PC-3 (cell line): ENCODE results near the gene VPS8. TPM values are rescaled to one million over a fixed set of nuclear protein-coding genes. Genes with fewer than 3 reads are reported as not detected.

ENCODE experiments used
- ATAC-seq: fragments of 200-7000 bp; cut with Tn5 transposase; 2 replicates; pipeline ENCODE4 v1.9.1; 2020; ENCODE audit warnings: mild to moderate bottlenecking, moderate library complexity
- BruUV-seq: library from RNA; stranded (reverse); fragments of 400-500 nt; replicated peaks from 2 replicates; lab custom pipeline; 2021; lab: Mats Ljungman, UMichigan
- CTCF ChIA-PET: fragments of 300-600 bp; sonication (Branson Sonifier 250); formaldehyde crosslinking; loops from one replicate; lab custom pipeline; 2022; ENCODE audit warnings: antibody characterized with exemption; lab: Charles Lee
- POLR2A ChIA-PET: fragments of 300-600 bp; sonication (Branson Sonifier 250); formaldehyde crosslinking; loops from one replicate; lab custom pipeline; 2022; ENCODE audit warnings: antibody characterized with exemption; ENCODE audit not compliant: unreplicated experiment; lab: Charles Lee
- DNase-seq: peaks from one replicate; pipeline ENCODE4 v3.0.0-alpha.2; 2015
- H2AFZ ChIP-seq: fragments of 300-600 bp; sonication (generic); 2 replicates; pipeline ENCODE4 v1.6.0; 2016; ENCODE audit warnings: antibody characterized with exemption, low read length
- H3F3A ChIP-seq: fragments of 300-600 bp; sonication (generic); one replicate; pipeline ENCODE4 v1.6.0; 2017; ENCODE audit warnings: antibody characterized with exemption, low read length, control low read depth, mild to moderate bottlenecking; ENCODE audit not compliant: unreplicated experiment
- H3K27ac ChIP-seq: fragments of 300-600 bp; sonication (generic); 2 replicates; pipeline ENCODE4 v1.5.1; 2016; ENCODE audit warnings: mild to moderate bottlenecking, low read length
- H3K27me3 ChIP-seq: fragments of 300-600 bp; sonication (generic); 2 replicates; pipeline ENCODE4 v1.6.1; 2016; ENCODE audit warnings: low read length, mixed read lengths
- H3K36me3 ChIP-seq: fragments of 300-600 bp; sonication (generic); 2 replicates; pipeline ENCODE4 v1.6.1; 2016; ENCODE audit warnings: low read depth, mixed run types, low read length, mixed read lengths
- H3K4me1 ChIP-seq: fragments of 300-600 bp; sonication (generic); 2 replicates; pipeline ENCODE4 v1.5.1; 2016; ENCODE audit warnings: low read length; ENCODE audit not compliant: insufficient read depth
- H3K4me2 ChIP-seq: fragments of 300-600 bp; sonication (generic); 2 replicates; pipeline ENCODE4 v1.6.0; 2016; ENCODE audit warnings: low read length
- H3K4me3 ChIP-seq: fragments of 300-600 bp; sonication (generic); 2 replicates; pipeline ENCODE4 v1.5.1; 2016; ENCODE audit warnings: mild to moderate bottlenecking, low read length, mixed read lengths
- H3K79me2 ChIP-seq: fragments of 300-600 bp; sonication (generic); 2 replicates; pipeline ENCODE4 v1.6.1; 2017; ENCODE audit warnings: low read length, mixed read lengths
- H3K9ac ChIP-seq: fragments of 300-600 bp; sonication (generic); 2 replicates; pipeline ENCODE4 v1.6.0; 2016; ENCODE audit warnings: mild to moderate bottlenecking, low read length
- H3K9me2 ChIP-seq: fragments of 300-600 bp; sonication (generic); replicated peaks from 2 replicates; pipeline ENCODE4 v1.6.1; 2016; ENCODE audit warnings: mixed run types, low read length, mixed read lengths
- H3K9me3 ChIP-seq: fragments of 300-600 bp; sonication (generic); 2 replicates; pipeline ENCODE4 v1.6.1; 2016; ENCODE audit warnings: low read length, mixed read lengths
- H4K20me1 ChIP-seq: fragments of 300-600 bp; sonication (generic); 2 replicates; pipeline ENCODE4 v1.6.1; 2016; ENCODE audit warnings: low read length, mixed read lengths
- CTCF ChIP-seq: fragments of 300-600 bp; sonication (generic); conservative IDR thresholded peaks from 2 replicates; pipeline ENCODE4 v1.5.1; 2017; ENCODE audit warnings: antibody characterized with exemption, low read depth, mild to moderate bottlenecking, low read length
- EZH2 ChIP-seq: fragments of 300-600 bp; sonication (generic); IDR thresholded peaks from one replicate; pipeline ENCODE4 v1.6.1; 2017; ENCODE audit warnings: antibody characterized with exemption, mild to moderate bottlenecking, low read length; ENCODE audit not compliant: unreplicated experiment
- EZH2phosphoT487 ChIP-seq: fragments of 300-600 bp; sonication (generic); IDR thresholded peaks from 2 replicates; pipeline ENCODE4 v1.6.1; 2018; ENCODE audit warnings: mild to moderate bottlenecking, antibody characterized with exemption, low read length, borderline replicate concordance
- intact Hi-C: fragments of 100-400 bp; cut with micrococcal nuclease; formaldehyde crosslinking; loops from 2 replicates; pipeline ENCODE4 v1.9.0; 2023
- total RNA-seq: library from RNA; depleted of rRNA; stranded (reverse); fragments of >200 nt; gene quantifications from 2 replicates; pipeline ENCODE4 v1.2.3, GENCODE V29; 2014

Gene VPS8
- total RNA-seq, 1 experiment from 2014 or later, result 38.0 TPM

DNA sequence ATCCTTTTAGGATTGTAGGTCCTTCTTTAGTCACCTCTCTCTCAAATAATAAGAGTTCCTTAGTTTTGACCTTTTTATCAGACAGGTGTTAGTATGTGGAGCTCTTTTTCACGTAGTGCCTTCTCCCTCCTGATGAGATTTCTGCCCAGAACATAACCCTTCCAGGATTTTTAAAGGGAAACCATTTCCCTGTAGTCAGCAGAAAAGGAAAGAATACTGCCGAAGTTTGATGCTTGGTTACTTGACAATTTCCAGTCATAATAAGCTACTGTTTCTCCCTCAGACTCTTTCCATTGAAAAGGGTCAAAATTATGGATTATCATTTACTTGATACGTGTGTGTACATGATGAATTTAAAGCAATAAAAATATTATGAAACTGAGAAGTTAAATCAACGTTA, 73.1 kb downstream of the VPS8 start:
- Histone ChIP-seq H3K4me2 (no peak overlapping the region), H3K36me3 (no peaks in the 10 kb centered on the region), H3K9me3 (no peaks in the 10 kb centered on the region), H3K27ac (no peak overlapping the region), H3K9ac (no peak overlapping the region), H3K4me1 (no peaks in the 10 kb centered on the region), H3K27me3 (no peaks in the 10 kb centered on the region), H3K79me2 (no peaks in the 10 kb centered on the region), H3K4me3 (no peak overlapping the region), H4K20me1 (no peaks in the 10 kb centered on the region), H3F3A (no peaks in the 10 kb centered on the region), H3K9me2 (no peaks in the 10 kb centered on the region), H2AFZ (no peak overlapping the region)
- intact Hi-C loops, result no loop called here
- no peak for TF ChIP-seq EZH2phosphoT487
- TF ChIP-seq EZH2, result no peak
- TF ChIP-seq CTCF, result no peak
- no peak for ATAC-seq
- no peak for DNase-seq
- ChIA-PET CTCF (no interaction called here), POLR2A (no interaction called here)
- no TSS peak for BruUV-seq

DNA sequence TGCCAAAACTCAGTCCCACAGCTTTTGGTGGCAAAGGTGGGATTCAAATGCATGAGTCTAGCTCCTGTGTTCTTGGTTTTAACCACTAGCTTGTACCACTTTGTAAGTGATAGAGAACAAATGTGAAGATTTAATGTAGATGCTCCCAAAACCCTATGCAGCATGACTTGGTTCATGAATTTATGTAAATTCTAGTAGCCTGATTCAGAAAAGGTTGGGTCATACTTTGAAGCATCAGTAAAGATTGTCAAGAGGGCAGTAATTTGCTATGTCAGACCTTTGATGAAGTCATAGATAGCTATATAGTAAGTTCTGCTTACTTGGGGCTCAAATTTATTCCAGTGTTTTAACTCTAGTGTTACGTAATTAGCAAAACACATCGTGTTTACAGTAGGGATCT, 75.6 kb downstream of the VPS8 start:
- no peak overlapping the region for H3K4me2 ChIP-seq
- no peaks in the 10 kb centered on the region for H3K4me1 ChIP-seq
- ATAC-seq, result no peak
- no peaks in the 10 kb centered on the region for H4K20me1 ChIP-seq
- TF ChIP-seq CTCF, result no peak
- no peak for TF ChIP-seq EZH2phosphoT487
- no peak for TF ChIP-seq EZH2
- no peaks in the 10 kb centered on the region for H3K9me3 ChIP-seq
- H2AFZ ChIP-seq, result no peak overlapping the region
- H3K27me3 ChIP-seq, result no peaks in the 10 kb centered on the region
- ChIA-PET CTCF (no interaction called here), POLR2A (no interaction called here)
- H3K27ac ChIP-seq, result no peak overlapping the region
- no peak overlapping the region for H3K4me3 ChIP-seq
- no peaks in the 10 kb centered on the region for H3K79me2 ChIP-seq
- intact Hi-C loops, result no loop called here
- no peak for DNase-seq
- H3K9ac ChIP-seq, result no peak overlapping the region
- H3K9me2 ChIP-seq, result no peaks in the 10 kb centered on the region
- no peaks in the 10 kb centered on the region for H3F3A ChIP-seq
- no TSS peak for BruUV-seq
- H3K36me3 ChIP-seq, result no peaks in the 10 kb centered on the region

DNA sequence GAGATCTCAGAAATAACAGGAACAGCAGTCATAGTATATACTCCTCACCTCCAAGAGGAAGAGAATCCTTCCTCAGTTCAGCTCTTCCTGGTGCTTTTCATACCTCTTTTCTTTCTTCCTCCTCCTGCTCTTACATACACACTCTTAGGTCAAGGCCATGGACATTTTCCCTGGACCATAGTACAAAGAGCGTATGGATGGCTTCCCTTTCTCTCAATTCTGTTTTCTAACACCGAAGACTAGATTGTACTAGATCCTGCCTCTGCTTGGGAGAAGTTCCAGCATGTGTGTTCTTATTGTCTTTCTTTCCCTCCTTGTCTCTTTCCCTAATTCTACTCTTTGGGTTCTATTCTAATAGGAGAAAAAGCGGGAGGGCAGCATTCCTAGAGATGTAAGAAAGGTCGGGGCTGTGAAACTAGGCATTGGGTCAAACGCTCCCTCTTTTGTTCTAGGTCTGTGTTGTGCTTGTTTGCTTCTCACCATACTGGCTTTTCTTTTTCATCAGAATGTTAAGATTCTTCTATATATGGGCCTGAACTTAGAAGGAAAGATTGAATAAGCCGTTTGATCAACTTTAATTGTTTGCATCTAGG, 77.4 kb downstream of the VPS8 start:
- H3K9ac ChIP-seq, result no peak overlapping the region
- H4K20me1 ChIP-seq, result no peaks in the 10 kb centered on the region
- no peaks in the 10 kb centered on the region for H3K27me3 ChIP-seq
- no peak overlapping the region for H2AFZ ChIP-seq
- no peaks in the 10 kb centered on the region for H3K79me2 ChIP-seq
- no peaks in the 10 kb centered on the region for H3K9me2 ChIP-seq
- POLR2A ChIA-PET, result no interaction called here
- no peaks in the 10 kb centered on the region for H3K4me1 ChIP-seq
- no peaks in the 10 kb centered on the region for H3K9me3 ChIP-seq
- CTCF ChIA-PET, result no interaction called here
- H3F3A ChIP-seq, result no peaks in the 10 kb centered on the region
- ATAC-seq, result no peak
- BruUV-seq, result no TSS peak
- intact Hi-C loops, result no loop called here
- no peaks in the 10 kb centered on the region for H3K36me3 ChIP-seq
- H3K4me3 ChIP-seq, result no peak overlapping the region
- TF ChIP-seq EZH2 (no peak), EZH2phosphoT487 (no peak), CTCF (no peak)
- DNase-seq, result no peak
- H3K4me2 ChIP-seq, result no peak overlapping the region
- no peak overlapping the region for H3K27ac ChIP-seq
